SH-SY5Y (cell line): ENCODE data around the gene HCN2.

ENCODE experiments used
- GATA2 ChIP-seq: IDR thresholded peaks from 2 replicates; pipeline ENCODE4 v1.6.1; 2011; ENCODE audit warnings: mild to moderate bottlenecking, low read depth, low read length
- GATA3 ChIP-seq: IDR thresholded peaks from 2 replicates; pipeline ENCODE4 v1.6.1; 2011; ENCODE audit warnings: low read depth, mild to moderate bottlenecking, low read length, moderate library complexity

DNA sequence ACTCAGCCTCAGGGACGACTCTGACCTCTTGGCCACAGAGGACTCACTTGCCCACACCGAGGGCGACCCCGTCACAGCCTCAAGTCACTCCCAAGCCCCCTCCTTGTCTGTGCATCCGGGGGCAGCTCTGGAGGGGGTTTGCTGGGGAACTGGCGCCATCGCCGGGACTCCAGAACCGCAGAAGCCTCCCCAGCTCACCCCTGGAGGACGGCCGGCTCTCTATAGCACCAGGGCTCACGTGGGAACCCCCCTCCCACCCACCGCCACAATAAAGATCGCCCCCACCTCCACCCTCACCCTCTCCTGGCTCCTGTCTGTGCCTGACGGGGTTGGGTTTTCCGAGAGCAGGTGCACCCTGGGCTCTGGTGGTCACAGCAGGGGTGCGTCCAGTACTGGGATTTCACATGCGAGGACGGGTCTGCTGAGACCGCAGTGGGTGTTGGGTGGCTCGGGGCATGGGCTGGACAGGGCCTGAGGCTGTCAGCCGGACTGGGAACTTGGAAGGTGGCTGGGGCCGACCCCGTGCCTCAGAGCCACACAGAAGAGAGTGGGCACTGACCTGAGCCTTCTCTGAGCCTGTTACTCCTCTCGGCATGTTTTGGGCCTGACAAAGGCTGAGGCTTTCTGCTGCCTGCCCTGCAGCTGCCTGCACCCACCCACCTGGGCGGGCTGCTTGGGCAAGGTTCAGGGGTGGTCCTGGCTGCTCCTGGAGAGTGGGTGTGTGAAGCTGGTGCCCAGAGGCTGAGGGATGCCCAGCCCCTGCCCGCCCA, 6.3 kb upstream of the HCN2 start:
- TF ChIP-seq GATA2: no peak
- TF ChIP-seq GATA3: no peak
